Activated CD4-positive, alpha-beta T cell treated with anti-CD3 and anti-CD28 coated beads, Interleukin-2, amount 50 U/mL, for 1 hour (primary cell): ENCODE results near the gene KCNK3.

Source experiments
- DNase-seq: peaks from one replicate; pipeline ENCODE4 v3.0.0-alpha.2; 2020

The KCNK3 gene

DNA sequence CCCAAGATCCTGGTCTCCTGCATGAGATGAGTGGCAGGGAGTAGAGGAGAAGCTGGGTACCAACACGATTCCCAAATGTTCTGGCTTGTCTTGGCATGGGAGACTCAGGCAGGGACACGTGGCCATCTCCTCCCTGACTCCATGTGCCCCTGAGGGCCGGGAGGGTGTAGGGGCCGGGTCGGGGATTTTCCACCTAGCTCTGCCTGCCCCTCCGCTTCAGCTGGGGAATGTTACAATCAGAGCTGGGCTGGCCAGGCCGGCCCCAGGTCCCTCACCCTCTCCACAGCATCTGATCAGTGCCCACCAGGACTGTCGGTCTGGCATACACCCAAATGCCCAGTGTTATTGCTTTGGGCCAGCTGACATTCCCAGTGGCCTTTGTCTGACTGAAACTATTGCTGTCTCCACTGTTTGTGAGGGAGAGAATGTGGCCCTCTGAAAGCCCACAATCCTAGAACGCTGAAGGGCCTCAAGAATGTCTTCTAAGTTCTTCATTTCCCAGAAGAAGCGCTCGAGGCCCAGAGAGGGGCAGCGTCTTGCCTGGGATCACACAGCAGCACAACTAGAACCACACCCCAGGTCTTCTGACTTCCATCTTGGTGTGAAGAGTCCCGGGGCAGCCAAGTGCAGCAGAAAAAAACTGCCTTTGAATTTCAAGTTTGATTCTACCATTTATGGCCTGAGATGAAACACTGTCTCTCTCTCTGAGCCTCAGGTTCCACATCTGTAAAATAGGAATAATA, 23.2 kb downstream of the KCNK3 start:
- DNase-seq, result no peak

DNA sequence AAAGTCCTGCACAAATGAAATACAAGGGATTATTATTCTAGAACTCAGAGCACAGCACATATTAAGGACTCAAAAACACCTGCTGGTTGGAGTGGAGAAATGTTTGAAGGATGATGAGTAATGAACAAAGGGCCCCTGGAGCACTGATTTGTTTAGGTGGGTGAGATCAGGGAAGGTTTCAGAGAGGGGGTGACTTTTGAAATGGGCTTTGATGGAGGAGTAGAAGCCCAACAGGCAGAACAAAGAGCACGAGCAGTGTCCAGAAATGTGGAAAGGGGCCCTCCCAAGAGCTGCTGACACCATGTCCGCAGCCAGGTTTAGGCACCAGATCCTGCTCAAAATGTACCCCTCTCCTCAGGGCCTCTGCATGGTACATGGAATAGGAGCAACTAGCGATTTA, 23.8 kb downstream of the KCNK3 start:
- DNase-seq, result no peak

DNA sequence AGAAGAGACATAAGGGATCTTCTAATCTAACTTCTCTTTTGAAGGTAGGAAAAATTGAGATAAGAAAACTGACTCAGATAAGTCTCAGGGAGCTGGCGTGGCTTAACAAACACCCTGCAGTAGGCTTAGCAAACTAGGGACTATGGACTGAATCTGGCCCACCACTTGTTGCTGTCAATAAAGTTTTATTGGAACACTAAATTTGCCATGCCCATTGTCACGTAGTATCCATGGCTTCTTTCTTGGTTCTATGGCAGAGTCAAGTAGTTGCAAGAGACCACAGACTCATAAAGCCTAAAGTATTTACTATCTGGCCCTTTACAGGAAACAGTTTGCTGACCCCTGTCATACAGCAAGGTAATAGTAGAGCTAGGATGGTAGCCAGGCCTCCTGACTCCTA, 24.2 kb downstream of the KCNK3 start:
- DNase-seq, result no peak

DNA sequence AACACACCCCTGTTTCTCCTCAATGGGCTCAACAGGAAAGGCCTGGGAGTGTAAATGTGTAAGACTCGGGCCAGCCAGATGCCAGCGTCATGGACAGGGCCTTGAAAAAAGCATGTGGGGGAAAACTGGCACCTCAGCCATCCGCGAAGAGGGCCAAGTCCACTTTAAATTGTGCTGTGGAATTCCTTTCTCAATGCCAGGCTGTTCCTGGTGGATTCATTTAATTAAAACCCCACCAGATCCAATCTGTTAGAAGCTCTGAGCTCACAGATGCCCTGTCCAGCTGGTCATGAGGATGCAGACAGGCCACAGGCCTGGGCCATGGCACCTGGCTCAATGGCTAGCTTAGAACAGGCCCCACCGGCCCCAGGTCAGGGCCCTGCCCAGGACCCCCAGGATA, 24.8 kb downstream of the KCNK3 start:
- no peak for DNase-seq

DNA sequence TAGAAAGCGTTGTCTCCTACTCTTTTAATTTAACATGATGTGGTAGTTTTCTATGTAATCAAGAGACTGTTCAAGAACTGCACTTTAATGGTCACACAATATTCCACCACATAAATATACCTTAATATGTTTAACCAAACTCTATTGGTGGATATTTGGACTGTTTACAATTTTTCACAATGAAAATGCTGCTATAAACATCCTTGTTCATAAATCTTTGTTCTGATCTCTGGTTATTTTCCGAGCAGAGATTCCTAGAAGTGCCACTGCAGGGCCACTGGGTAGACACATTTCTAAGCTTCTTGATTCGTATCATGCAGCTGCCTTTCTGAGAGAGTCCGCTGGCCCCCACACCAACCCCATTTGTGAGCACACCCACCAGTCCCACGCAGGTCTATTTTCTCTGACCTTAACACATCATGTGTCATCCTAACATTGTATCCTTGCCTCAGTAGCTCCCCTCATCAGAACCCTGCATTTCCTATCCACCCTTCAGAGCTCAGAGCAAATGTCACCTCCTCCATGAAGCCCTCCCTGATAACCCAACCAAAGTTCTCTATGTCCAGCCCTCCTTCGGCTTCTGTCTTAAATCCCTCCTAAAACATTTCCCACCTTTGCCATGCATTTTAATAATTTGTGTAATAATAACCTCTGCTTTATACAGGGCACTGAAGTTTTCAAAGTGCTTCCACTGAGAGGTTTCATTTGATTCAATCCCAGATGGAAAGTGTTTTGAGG, 26.6 kb downstream of the KCNK3 start:
- no peak for DNase-seq

DNA sequence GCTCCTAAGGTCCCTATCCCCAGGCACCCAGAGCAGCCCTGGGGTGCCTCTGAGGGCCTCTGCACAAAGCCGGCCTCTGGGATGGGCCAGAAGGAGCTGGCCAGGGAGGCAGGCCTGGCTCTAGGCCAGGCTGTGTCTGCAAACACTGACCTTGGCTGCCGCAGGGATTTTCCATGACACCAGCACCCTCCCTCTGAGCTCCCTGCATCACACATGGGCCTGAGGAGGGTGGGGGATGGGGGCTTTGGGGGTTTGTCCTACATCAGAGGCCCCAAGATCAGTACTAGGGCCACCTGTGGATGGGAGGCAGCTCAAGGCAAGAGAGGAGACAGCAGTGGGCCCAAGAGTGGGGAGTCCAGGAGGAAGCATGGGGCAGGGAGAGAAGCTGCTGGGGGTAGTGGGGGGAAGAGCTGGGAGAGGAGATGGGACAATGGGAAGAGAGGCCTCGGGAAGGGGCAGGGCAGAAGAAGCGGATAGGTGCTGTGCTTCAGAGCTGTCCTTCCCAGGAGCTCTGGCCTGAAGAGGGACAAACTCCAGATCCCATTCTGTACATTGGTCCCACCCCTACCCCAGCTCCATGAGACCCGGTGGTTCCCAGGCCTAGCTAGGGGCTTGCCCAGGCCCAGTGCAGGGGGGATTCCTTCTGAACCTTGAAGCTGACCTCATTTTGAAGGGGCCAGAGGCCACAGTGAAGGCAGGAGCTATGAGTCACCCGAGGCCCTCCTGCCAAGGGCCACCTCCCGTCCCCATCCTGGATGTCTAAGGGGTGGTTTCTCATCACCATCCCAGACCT, 28.0 kb downstream of the KCNK3 start:
- DNase-seq, result no peak

DNA sequence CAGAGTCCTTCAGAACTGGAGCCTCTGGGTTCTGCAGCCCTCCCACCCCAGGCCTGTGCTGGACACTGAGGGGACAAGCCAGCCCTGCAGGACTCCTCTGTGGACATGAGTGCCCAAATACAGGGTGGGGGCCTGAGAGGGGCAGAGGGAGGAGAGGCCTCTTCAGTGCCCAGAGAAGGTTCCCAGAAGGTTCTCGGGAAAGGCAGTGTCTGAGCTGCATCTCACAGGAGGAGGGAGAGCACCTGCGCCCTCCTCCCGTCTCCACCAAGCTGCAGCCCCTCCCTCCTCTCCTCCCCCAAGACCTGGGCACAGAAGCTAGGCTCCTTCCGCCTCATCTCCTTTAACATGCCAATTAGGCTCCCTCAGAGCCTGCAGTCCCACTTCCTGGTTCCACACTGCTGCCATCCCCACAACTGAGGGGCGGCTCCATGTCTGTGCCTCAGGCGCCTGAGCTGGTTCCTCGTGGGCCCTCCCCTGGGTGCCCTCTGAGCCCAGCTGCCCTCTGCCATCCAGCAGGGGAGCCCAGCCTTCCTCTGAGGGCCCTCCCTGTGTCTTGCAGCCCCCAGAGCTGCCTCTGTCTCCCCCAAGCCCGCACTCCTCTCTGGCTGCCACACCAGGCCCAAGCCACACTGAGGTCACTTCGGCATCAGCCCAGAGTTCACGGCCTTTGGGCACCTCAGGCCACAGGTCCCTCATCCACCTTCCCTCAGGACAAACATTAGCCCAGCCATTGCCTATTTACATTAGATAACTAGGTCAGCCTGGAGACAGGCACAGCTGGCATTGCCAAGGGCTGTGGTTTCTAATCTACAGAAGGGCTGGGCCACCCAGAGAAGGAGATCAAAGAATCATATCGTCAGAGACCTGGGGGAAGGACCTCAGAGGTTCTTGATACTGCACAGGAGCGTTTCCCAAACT, 28.9 kb downstream of the KCNK3 start:
- DNase-seq, result no peak

DNA sequence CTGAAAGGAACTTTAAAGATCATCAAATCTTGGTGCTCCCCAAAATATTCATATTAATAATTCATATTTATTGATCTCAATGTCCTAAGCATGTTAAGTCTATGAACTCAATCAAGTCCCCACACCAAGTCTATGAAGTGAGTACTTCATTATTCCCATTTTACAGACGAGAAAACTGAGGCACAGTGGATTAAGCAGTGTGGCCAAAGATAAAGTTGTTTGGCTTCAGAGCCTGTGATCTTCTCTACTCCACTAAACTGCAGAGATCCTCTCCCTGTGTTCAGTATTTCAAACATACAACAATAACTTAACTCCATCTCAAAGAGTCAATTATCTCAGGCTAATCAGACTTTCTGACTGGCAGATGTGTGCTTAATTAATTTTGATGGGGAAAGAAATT, 29.8 kb downstream of the KCNK3 start:
- DNase-seq, result no peak

DNA sequence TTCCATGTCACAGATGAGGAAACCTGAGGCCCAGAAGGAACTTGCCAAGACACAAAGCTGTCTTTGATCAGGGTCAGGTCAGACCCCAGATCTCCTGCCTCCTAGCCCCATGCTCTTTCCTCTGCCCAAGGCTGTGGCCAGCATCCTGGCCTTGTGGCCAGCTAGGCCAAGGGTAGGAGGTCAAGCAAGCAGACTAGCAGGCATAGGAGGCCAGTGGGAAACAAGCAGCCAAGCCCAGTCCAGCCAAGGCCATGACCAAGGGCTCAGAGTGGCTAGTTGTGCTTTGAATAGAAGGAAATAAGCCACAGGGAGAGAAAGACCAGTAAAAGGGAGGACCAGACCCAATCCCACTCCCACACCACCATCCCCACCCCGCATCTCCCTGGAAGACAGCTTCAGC, 30.4 kb downstream of the KCNK3 start:
- DNase-seq, result no peak

DNA sequence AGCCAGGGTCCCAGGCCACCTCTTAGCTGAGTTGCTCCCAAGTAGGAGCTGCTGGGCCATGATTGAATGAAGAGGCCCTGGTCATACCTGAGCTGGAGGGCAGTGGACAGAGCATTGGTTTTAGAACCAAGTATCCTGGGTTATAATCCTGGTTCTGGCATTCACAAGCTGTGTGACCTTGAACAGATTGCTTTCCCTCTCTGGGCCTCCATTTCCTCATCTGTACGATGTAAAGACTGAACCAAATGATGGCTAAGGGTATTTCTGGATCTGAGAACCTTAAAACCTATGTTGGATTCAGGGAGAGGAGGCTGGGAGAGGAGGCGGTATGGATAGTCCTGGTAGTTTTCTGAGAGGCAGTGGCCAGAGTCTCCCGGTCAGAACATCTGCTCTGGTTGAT, 31.0 kb downstream of the KCNK3 start:
- DNase-seq, result no peak

DNA sequence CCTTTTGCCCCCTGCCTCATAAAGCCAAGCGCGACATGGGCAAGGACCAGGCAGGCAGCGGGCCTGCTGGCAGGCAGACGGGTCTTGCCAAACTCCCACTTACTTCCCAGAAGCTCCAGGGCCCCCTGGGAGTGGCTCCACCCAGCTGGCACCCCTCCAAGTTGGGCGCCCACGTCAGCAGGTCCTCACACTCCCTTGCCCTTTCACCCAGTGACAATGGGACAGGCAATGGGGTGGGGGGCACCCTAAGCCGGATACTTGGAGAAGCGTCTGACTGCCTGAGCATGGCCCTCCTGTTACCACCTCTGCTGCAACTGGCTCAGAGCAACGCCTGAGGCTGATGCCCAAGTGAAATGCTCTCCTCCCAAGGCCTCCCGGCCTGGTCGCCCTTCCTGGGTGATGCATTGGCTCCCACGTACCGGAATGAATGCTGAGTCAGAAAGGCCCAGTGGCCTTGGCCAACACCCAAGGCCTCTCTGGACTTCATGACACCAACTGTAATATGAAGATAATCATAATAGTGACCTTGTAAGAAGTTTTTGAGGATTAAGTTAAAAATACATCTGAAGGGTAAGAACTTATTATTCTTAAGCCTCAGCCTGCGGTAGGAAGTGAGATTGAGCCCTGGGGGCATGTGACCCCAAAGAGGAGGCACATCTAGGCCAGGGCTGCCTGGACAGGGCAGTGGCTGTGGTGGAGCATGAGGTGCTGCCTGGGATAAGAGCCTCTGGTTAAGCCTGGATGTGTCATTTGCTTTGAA, 31.6 kb downstream of the KCNK3 start:
- DNase-seq, result no peak

DNA sequence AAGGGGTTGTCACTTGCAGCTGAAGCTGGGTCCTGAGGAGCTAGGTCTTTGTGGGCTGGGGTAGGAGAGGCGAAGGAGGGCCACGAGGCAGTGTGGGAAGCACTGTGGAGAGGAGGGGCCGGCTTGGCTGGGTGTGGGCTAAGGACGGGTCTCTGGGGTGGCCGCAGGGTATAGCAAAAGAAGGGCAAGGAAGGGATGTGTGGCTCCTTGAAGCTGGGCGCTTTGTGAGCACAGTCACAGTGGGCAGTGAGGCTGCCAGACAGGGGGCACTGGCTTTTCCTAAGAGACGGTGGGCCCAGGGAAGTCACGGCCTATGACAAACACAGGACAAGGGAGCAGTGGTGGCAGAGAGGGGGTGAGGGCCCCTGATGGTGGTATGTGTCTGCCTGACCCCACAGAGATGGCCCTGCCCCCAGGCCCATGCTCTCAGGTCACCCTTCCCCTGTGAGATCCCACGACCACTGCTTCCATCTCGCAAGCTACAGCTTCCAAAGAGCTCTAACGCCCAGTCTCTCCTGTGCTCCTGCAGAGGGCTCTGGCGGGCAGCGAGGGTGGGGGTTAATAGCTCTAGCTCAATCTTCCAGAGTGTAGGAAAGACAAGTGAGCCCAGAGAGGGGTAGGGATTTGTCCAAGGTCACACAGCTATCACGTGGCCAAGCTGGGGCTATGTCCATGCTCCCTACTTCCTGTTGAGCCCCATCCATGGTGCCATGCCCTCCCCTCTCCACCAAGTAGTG, 32.4 kb downstream of the KCNK3 start:
- no peak for DNase-seq

DNA sequence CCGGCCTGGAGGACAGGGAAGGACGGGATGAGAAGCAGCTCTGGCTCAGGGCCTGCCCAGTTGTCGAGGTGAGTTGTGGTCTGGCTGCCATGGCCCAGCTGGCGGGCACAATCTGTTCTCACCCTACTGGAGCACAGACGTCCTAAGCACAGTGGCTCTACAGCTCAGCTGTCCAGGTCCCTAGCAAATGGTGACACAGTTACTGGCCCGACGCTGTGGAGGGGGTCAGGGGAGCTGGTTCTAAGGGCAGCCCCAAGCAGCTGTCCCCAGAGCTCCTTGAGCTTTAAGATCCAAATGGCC, 32.9 kb downstream of the KCNK3 start:
- DNase-seq, result no peak

DNA sequence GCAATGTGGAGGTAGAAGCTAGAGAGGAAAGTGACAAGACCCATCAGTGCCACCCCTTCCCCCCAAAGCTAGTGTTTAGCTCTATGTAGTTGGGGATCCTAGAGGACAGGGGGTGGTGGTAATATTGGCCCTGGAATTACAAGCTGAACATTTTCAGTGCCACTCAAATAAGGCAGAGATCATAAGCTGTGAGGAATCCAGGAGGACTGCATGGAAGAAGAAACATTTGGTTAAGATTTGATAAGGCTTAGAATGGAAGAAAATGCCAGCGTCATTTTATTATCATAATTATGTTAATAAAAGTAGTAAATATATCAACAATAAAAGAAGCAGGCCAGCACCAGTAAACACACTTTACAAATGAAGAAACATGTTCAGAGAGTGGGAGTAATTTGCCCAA, 33.7 kb downstream of the KCNK3 start:
- no peak for DNase-seq

DNA sequence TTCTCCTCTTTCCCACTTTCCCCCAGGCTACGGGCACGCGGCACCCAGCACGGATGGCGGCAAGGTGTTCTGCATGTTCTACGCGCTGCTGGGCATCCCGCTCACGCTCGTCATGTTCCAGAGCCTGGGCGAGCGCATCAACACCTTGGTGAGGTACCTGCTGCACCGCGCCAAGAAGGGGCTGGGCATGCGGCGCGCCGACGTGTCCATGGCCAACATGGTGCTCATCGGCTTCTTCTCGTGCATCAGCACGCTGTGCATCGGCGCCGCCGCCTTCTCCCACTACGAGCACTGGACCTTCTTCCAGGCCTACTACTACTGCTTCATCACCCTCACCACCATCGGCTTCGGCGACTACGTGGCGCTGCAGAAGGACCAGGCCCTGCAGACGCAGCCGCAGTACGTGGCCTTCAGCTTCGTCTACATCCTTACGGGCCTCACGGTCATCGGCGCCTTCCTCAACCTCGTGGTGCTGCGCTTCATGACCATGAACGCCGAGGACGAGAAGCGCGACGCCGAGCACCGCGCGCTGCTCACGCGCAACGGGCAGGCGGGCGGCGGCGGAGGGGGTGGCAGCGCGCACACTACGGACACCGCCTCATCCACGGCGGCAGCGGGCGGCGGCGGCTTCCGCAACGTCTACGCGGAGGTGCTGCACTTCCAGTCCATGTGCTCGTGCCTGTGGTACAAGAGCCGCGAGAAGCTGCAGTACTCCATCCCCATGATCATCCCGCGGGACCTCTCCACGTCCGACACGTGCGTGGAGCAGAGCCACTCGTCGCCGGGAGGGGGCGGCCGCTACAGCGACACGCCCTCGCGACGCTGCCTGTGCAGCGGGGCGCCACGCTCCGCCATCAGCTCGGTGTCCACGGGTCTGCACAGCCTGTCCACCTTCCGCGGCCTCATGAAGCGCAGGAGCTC, 35.4 kb downstream of the KCNK3 start:
- no peak for DNase-seq

DNA sequence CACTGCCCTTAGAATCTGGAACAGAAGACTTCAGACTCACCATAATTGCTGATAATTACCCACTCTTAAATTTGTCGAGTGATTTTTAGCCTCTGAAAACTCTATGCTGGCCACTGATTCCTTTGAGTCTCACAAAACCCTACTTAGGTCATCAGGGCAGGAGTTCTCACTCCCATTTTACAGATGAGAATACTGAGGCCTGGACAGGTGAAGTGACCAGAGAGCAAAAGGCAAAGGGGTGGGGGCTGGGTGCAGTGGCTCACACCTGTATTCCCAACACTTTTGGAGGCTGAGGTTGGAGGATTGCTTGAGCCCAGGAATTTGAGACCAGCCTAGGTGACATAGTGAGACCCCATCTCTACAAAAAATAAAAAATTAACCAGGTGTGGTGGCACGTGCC, 36.8 kb downstream of the KCNK3 start:
- no peak for DNase-seq

DNA sequence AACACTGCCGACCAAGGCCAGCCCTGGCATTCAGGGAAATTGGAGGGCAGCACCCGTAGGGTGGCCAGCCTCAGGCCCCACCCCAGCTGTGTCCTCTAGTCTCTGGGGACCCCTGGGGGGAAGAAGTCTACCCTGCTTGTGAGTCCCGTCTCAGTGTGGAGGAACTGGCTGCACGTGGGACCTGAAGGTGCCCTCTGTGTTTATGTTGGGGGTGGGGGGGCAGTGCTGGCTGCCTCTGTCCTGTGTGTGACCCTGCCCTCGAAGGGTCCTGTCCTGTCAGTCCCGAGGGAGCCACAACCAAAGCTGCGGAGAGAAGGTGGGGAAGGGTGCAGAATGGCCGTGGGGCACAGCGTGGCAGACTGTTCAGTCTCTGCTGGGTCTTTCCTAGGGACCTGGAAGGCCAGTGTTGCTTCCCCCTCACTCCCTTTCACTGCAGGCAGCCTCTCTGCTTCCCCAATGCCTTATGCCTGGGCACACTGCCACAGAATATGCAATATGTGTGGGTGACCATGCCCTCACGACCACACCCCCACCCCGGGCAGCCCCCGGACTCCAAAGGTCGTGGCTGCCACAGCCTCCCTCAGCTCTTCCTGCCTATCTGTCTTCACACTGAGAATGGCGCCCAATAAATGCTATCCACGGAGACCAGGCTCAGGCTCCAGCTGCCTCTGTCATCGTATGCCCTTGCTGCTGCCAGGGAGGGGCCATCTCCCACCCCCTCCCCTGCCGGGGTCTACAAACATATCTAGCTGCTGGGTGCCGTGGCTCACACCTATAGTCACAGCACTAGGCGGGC, 38.2 kb downstream of the KCNK3 start:
- no peak for DNase-seq

DNA sequence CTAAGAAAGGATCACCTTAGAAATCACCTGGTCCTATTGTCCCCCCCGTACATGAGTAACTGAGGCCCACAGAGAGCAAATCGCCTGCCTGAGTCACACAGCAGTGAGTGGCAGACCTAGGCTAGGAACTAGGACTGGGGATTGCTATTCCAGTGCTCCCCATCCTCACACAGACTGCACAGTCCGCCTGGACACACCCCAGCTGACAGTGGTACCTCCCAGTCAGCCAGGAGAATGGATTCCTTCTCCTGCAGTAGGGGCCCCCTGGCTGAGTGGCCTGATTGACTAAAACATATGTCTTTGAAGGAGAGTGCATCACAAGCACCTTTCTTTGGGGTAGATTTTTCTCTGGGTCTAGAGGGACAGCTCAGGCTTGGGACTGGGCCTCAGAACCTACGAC, 39.2 kb downstream of the KCNK3 start:
- no peak for DNase-seq

DNA sequence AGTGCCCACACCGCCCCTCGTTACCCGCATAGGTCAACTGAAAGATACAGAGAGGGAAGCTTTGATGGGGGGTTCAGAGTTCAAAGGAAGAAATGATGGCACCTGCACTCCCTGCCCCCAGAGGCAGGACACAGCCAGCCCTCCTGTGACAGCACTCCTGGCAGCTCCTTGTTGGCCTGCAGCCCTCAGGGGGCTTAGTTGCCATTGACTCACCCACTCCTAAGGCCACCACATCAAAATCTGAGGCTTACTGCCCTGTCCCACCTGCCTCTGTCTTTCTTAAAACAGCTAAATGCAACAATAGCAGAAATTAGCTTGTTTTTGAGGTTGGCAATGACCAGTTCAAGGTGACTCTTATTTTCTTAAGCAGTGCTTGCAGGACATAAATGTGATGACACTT, 39.9 kb downstream of the KCNK3 start:
- no peak for DNase-seq

DNA sequence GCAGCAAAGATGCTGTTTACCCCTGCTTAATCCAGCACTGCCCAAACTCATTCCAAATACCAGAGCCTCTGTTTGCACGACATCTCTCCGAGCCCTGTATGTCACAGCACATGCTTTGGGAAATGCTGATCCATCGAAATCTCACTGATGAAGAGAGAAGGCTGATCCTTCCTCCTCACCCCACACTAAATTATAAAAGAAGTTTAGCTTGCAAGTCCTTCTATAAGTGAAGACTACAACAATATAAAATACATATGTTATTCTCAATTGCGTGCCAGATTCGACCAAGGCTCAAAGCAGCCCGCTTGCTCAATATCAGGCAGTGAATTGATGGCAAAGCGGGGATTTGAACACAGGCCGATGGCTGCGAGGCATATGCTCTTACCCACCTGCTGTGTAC, 40.9 kb downstream of the KCNK3 start:
- DNase-seq, result no peak
